HG03342 (cell line): ENCODE measurements around the gene RNF166.

ENCODE experiments used
- ATAC-seq: cut with Tn5 transposase; IDR thresholded peaks from one replicate; pipeline ENCODE4 v1.9.1; 2021; ENCODE audit warnings: mild to moderate bottlenecking, moderate library complexity; ENCODE audit not compliant: unreplicated experiment

Gene RNF166, protein sequence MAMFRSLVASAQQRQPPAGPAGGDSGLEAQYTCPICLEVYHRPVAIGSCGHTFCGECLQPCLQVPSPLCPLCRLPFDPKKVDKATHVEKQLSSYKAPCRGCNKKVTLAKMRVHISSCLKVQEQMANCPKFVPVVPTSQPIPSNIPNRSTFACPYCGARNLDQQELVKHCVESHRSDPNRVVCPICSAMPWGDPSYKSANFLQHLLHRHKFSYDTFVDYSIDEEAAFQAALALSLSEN

DNA sequence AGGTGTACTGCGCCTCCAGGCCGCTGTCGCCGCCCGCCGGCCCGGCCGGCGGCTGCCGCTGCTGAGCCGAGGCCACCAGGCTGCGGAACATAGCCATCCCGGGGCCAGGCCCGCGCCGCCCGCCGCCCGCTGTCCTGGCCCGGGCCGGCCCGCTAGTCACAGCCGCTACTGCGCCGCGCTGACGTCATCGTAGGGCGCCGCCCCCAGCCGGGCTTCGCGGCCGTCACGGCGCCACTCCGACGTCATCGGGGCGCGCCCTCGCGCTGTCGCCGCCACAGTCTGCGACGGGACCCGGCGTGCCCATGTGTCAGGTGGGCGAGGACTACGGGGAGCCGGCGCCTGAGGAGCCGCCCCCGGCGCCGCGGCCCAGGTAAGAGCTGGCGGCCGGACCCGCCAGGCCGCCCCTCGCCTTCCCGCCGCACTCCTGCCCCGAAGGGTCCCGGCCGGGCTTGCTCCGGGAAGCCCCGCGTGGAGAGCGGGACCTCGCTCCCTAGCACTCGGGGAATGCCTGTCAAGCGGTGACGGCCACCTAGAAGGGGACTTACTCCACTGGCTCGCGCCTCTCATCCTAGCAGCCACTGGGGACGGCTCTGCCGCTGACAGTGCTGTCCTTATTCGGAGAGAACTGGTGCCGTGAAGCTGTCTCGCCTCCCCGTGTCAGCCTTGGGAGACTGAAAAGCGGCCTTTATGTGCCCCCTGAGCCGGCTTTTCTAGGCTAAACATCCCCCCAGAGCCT, at the start of gene RNF166, which contains the start of gene CTU2:
TSS of gene RNF166 (minus strand) at position 180 of the 736 bp plus-strand sequence. CDS start at position 97, 83 bp downstream.
TSS of gene CTU2 (plus strand) at position 275 of the 736 bp plus-strand sequence. CDS start at position 303, 28 bp downstream.
- peak; percentile 54 for ATAC-seq

DNA sequence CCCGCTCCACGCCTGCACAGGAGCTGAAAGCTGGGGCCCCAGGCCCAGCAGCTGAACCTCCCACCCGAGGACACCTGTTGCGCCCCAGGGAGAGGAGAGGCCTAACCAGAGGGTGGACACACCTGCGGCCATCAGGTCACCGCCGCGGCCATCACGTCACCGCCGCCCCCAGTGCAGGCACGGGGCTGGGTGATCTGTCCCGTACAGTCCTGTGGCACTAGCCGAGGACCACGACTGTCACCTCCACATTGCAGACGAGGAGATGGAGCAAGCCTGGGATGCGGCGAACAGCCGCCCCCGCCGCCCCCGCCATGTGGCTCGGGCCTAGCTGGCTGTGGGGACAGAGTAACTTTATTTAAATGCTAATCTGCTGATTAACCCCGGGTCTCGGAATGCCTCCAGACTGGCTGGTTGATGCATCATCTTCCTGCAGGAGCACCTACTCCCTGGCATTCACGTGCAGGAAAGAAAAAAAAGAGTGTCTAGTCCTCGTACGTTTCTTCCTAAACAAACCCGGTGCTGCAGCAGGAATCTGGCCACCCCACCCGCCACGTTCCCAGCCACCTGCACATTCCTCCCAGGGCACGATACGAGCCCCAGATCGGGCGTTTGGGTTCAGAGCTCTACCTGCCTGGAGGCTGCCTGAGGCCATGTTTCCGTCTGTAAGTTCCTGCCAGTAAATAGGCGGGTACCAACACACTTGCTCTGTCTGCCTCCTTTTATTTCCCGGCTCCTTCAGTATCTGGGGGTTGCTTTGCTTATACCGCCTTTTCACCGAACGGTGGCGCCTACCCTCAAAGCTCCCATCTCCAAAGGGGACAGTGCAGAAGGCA, 48.9 kb upstream of the RNF166 start:
- no peak for ATAC-seq

DNA sequence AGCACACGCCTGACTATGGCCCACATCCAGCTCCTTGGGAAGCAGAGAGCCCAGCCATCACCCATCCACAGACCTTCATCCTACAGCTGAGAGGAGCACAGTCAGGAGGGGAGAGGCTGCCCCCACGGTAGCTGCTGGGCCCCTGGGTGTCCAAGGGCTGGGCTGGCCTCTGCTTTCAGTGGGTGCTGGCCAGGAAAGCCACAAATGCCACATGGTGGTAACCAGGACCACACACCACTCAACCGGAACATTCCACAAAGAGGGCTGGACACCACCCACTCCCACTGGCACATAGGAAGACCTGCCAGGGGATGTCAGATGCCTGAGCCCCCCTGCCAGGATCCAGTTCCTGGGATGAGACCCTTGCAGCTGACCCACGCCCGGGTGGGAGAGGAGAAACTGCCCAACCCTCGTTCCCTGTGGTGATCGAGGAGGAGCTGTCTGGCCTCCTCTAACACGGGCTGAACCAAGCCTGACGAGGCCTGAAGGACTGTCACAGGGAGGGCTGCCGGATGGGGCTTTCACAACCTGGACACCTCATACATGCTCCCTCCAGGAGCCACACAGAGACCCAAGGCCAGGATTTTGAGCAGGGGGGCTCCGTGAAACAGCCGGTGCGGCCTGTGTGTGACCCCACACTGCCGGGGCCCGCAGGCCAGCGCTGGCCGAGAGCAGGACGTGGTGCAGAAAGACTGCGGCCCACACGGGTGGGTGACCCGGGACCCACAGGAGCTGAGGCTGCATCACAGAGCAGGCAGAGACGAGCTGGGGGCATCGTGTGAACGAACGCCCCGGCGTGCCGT, 48.1 kb upstream of the RNF166 start:
- no peak for ATAC-seq

DNA sequence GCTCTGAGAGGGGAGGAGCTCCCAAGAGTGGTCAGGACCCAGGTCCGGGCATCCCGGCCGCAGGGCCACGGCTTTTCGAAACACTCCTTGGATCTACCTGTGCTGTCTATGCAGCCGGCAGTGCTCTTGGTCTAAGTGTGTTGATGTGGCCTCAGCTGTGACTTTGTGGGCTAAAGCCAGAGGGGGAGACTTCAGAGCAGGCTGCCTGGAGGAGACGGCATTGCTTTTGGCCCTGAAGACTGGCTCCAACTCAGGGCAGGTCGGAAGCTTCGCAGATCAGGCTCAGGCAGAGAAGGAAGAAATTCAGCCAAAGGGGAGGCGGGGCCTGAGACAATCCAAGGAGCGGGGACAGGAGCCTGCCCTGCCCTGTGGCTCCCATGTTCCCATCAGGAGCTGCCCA, 47.4 kb upstream of the RNF166 start:
- ATAC-seq: no peak

DNA sequence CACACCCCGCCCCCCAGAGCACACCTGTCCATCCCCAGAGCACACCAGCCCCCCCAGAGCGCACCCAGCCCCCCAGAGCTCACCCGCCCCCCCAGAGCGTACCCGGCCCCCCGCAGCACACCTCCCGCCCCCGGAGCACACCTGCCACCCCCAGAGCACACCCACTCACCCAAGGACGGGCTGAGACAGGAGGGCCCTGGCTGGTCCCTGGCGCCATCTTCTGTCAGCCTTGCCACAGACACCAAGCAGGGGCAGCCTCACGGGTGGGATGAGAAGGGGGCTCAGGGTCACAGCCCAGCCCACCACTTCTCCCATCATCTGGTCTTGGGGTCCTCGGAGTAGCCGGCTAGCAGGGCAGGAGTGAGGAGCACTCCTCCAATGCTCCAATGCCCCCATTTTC, 47.0 kb upstream of the RNF166 start:
- no peak for ATAC-seq

DNA sequence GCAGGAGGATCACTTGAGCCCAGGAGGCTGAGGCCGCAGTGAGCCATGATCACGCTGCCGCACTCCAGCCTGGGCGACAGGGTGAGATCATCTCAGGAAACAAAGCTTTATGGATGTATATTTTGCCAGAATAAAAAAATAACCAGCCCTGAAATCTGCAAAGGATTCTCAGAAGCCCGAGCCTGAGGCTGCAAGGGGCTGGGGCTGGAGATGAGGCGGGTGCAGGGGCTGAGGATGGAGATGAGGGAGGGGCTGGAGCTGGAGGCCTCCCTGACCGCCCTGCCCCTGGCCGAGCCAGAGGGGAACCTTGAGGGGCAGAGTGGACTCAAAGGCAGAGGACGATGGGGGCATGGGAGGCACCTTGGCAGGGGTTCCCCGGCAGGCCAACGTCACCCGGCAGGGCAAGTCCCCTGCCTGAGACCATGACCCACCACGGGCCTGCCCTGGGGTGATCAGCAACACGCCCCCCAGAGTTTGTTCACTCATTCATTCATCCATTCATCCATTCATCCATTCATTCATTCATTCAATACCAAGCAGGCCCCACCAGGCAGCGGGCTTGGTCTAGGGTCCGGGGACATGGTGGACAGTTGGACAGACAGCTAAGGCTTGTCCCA, 46.3 kb upstream of the RNF166 start:
- no peak for ATAC-seq

DNA sequence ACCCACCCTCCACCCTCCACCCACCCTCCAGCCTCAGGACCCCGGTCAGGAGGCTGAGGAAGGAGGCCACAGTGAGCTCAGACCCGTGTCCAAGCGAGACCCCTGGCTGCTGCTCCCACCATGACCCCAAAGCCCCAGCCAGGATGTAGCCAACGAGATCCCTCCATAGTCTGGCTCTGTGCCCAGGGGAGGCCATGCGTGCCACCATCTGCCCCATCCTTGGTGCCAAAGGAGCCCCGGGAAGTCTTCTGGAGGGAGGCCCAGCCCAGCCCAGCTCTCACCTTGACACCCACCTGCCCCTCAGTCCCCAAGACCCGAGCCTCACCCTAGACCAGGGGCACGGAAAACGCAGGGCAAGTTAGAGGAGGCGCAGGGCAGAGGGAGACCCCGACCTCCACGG, 44.6 kb upstream of the RNF166 start:
- no peak for ATAC-seq

DNA sequence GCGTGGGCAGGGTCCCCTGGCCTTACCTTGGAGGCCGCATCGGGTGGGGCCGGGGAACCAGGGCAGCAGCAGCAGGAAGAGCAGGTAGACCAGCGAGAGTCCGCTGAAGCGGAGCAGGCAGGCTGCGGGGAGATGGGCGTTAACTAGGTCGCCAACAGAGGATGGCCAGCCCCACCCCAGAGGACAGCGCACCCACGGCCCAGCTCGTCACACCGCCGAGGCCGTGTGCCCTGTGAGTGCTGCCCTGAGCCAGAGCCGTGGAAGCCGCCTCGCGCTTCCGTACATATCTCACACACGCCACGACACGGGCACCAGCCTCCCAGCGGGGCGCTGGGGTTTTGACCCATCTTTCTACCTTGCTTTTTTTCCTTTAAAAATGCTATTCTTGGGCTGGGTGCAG, 43.1 kb upstream of the RNF166 start:
- ATAC-seq: no peak

DNA sequence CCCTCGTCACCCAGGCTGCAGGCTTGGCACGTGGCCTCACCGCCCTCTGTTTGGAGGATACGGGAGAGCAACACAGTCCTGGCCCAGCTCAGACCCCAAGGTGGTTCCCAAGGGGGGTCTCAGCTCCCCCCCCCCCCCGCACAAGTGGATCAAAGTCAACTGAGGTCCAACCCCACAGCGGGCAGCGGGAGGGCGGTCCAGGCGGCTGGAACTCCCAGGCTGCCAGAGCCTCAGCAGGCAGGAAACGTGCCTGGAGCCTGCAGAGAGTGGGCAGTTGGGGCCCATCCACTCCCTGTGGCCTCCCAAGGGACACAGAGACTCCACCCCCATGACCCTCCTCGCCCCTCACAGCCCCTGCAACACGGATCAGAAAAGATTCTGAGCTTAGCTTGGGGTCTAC, 42.2 kb upstream of the RNF166 start:
- no peak for ATAC-seq

DNA sequence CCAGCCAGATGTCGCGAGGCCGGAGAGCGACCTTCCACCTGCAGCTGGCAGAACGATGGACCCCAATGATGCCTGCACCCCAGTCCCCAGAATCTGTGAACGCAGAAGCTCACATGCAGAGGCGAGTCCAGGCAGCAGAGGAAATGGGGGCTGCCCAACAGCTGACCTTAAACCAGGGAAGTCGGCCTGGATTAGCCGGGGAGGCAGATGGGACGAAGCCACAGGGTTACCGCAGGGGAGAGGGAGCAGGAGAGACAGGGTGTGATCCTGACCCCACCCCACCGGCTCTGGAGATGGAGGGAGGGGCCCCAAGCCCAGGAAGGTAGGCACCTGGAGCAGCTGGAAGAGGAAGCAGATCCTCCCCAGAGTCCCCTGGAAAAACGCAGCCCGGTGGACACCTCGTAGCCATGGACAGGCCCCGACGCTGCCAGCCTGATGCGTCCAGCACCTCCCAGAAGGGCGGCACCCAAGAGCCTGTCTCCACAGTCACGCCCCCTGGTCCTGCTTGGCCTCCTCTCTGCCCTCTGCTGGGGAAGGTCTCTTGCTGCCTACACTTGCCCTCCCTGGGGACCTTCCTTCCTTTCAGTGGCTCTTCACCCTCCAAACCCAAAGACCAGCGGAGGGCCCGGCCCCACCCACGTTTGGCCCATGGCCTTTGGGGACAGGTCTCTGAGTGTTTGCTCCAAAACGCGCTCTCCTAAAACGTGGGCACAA, 41.5 kb upstream of the RNF166 start:
- ATAC-seq: no peak

DNA sequence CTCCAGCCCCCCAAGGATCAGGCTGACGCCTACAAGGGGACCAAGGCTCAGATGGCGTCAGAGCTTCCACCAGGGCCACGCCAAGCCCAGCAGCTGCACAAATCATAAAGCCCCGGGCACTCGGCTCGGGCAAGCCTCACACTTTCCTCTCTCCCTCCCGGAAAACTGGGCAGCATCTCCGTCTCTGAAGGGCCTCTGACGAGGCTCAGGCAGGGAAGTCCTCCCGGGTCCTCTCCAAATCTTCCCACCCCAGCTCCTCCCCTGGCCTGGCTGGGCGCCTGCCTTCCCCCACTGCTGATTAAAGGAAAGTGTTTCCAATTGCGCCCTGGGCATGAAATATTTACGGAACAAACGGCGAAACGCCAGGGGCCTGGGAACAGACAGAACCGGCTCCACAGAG, 40.3 kb upstream of the RNF166 start:
- ATAC-seq: no peak

DNA sequence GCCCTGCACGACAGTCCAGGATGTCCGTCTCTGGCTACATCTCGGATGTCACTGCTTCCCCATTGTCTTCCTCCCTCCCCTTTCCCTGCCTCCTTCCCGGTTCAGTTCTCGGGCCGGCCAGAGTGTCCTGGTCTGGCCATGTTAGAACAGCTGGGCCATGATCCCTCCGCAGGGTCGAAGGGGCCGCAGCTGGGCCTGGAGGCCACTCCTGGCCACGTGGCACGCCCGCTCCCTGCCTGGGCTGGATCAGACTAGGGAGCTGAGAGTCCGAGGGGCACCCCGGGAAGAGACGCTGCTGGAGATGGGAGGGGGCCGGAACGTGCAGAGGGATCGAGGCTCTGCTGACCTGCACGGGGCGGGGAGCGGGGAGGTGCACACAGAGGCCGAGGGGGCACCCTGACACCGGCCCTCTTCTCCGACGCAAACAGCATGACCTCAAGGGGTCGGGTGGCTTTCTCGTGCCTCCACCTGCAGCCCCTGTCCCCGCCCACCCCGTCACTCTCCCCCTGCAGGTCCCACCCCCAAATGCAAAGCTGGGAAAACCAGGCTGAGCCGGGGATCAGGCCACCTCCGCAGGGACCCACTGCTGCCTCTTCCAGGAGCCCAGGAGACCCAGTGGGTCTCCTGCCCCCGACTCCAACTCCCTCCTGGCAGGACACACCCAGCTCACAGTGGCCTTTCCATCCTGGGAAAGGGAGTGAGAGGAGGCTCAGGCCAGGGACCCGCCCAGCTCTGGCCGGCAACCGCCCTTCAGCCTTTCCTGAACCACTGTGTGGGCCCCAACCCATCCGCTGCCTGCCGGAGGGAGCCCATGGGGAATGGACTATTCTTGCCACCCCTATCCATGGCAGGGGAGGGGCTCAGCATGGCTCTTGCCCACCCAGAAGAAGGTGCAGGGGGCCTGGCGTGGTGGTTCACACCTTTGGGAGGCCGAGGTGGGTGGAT, 38.6 kb upstream of the RNF166 start:
- no peak for ATAC-seq

DNA sequence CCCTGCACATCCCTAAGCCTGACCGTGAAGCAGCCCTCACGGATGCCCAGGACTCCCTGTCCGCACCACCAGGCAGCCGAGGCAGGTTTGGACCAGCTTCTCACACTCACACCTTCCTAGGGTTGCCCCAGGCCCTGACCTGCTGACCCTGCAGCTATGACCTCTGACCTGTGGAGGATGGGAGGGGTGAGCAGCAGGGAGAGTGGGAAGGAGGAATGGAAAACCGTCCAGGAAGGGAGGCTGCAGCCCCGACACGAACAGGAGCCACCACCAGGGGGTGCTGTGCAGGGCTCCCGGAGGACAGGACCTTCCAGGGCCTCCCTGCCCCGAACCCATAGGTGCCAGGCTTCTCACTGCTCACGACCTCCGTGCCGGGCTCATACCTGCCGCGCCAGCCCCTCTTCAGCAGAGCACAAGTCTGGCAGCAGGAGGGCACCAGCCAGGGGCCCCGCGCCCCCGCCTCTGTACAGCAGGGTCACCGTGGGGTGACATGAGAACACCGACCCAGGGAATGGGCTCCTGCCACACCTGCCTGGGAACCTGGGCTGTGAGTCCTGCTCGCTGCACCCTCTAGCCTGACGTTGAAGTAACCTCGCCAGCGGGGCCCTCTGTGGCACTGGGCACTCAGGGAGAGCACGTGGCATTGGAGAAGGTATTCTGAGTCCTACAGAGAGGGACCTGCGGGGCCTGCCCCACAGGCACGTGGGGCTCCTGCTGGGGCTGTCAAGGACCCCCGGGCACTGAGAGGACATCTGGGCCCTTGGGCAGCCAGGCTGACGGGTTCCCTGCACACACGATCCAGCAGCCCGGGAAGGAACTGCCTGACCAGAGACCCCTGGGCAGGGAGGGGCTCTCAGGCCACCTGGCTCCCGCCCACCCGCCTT, 37.7 kb upstream of the RNF166 start:
- ATAC-seq: no peak

DNA sequence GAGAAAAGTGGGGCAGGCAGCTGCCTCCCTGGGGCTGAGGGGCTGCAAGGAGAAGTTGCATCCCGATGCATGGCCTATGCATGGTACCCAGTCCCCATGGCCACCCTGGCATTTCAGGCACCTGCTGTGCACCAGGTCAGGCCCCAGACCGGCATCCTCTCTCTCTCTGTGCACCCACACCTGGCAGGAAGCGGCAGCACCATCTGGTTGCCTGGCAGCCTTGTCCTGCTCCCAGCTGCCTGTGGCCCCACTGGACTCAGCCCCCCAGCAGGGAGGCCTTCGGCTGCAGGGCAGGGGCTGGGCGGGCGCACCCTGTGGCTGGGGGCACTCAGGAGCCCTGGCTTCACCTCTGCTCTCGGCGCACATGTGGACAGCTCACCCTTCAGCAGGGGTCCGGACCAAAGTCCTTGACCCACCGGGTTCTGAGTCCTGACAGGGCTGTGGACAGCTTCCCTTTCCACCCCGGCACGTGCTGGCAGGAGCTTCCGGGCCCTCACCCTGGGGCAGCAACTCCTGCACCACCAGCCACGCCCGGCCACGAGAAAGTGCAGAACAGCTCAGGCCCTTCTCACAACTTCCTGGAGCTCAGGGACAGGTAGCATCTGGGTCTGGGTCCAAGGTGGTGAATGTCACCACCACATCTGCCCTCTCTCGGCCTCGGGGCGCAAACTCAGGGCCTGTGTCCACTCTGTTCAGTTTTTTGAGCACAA, 36.8 kb upstream of the RNF166 start:
- ATAC-seq: no peak

DNA sequence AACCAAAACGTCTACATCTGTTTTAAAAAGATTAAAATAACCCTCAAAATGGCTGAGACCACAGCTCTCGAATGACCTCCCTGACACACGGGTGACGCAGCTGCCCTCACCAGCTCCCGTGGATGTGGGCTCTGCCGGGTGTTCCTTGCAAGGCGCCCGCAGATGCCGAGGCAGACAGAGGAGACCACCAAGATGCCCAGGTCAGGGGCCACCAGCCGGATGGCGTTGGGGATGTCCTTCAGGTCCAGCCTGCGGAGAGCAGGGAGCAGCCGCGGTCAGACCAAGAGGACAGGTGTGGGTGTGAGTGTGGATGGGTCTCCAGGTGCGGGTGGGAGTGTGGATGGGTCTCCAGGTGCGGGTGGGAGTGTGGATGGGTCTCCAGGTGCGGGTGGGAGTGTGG, 35.2 kb upstream of the RNF166 start:
- ATAC-seq: no peak

DNA sequence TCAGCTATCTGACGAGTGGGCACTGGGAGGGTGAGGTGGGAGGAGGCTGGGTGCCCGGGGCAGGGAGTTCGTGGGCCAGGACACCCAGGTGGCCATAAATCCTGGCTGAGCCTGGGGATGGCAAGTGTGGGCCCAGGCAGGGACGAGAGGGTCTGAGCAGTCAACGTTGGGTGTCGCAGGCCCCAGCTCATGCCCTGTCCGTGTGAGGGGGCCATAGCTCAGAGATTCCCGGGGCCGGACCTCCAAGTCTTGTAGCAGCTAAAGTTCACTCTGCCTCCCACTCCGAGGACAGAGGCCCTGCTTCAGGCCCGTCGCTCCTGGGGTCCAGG, 34.5 kb upstream of the RNF166 start:
- ATAC-seq: no peak
